Endothelial cell of umbilical vein (primary cell): Measurements from ENCODE around the gene RARA. TPM values are rescaled to one million over a fixed set of nuclear protein-coding genes. Genes with fewer than 3 reads are reported as not detected.

Experiments
- BruUV-seq: library from RNA; stranded (reverse); fragments of 400-500 nt; replicated peaks from 2 replicates; lab custom pipeline; 2021; lab: Mats Ljungman, UMichigan
- CTCF ChIA-PET: fragments of 300-600, 350-600 bp; sonication (Branson Sonifier 250); formaldehyde crosslinking; loops from one replicate; lab custom pipeline; 2021; ENCODE audit warnings: antibody characterized with exemption, inconsistent platforms; lab: Charles Lee
- POLR2A ChIA-PET: fragments of 300-600, 350-600 bp; sonication (Branson Sonifier 250); formaldehyde crosslinking; loops from one replicate; lab custom pipeline; 2021; ENCODE audit warnings: antibody characterized with exemption, inconsistent platforms; lab: Charles Lee
- DNase-seq: peaks from one replicate; pipeline ENCODE4 v3.0.0-alpha.2; 2011; ENCODE audit warnings: low read depth, low spot score
- FAIRE-seq: peaks from 2 replicates; lab custom pipeline; 2011; peaks lifted over from hg19 to GRCh38; lab: Jason Lieb, UNC
- H2AFZ ChIP-seq: 2 replicates; pipeline ENCODE4 v1.6.0; 2012; ENCODE audit warnings: low read depth, low read length, control low read depth, inconsistent platforms
- H3K27ac ChIP-seq: 2 replicates; pipeline ENCODE4 v1.5.1; 2011; ENCODE audit warnings: low read depth, mild to moderate bottlenecking, control low read depth, low read length, moderate library complexity; ENCODE audit not compliant: insufficient read depth
- H3K27me3 ChIP-seq, 2 experiments: 2 replicates each; pipeline versions ENCODE4 v1.6.0 to v1.6.1; 2011; ENCODE audit warnings: low read length in 2 of 2, mixed read lengths in 1 of 2; ENCODE audit not compliant: control insufficient read depth in 2 of 2, insufficient read depth in 2 of 2
- H3K36me3 ChIP-seq, 2 experiments: 2 replicates in 1 of 2; 3 replicates in 1 of 2; pipeline ENCODE4 v1.5.1; 2011; ENCODE audit warnings: low read length in 2 of 2, mild to moderate bottlenecking in 1 of 2, moderate library complexity in 1 of 2; ENCODE audit not compliant: control insufficient read depth in 2 of 2, insufficient read depth in 2 of 2; ENCODE audit errors: extremely low read depth in 1 of 2
- H3K4me1 ChIP-seq: 3 replicates; pipeline ENCODE4 v1.5.1; 2011; ENCODE audit warnings: mild to moderate bottlenecking, low read length; ENCODE audit not compliant: control insufficient read depth, insufficient read depth; ENCODE audit errors: extremely low read depth
- H3K4me2 ChIP-seq: 2 replicates; pipeline ENCODE4 v1.6.1; 2011; ENCODE audit warnings: low read length, control low read depth, mixed read lengths; ENCODE audit not compliant: insufficient read depth
- H3K4me3 ChIP-seq, 3 experiments: fragments of 200-600 bp in 1 of 3; sonication (generic), shearing (Covaris generic) in 1 of 3; replicated peaks in 1 of 3; 2 replicates each; pipeline ENCODE4 v1.5.1; 2011 to 2016; ENCODE audit warnings: control low read depth in 3 of 3, low read length in 3 of 3, mild to moderate bottlenecking in 2 of 3, inconsistent platforms in 1 of 3, low read depth in 1 of 3, moderate library complexity in 1 of 3; ENCODE audit not compliant: insufficient read depth in 1 of 3
- H3K79me2 ChIP-seq: 2 replicates; pipeline ENCODE4 v1.6.0; 2012; ENCODE audit warnings: low read length, inconsistent platforms; ENCODE audit not compliant: control insufficient read depth, insufficient read depth
- H3K9ac ChIP-seq: replicated peaks from 2 replicates; pipeline ENCODE3; 2011; ENCODE audit warnings: low read length, control low read depth; ENCODE audit not compliant: insufficient read depth; ENCODE audit errors: extremely low read depth
- H3K9me1 ChIP-seq: replicated peaks from 3 replicates; pipeline ENCODE4 v1.6.0; 2011; ENCODE audit warnings: mild to moderate bottlenecking, low read length; ENCODE audit not compliant: control insufficient read depth, insufficient read depth; ENCODE audit errors: extremely low read depth
- H3K9me3 ChIP-seq: replicated peaks from 2 replicates; pipeline ENCODE4 v1.5.1; 2012; ENCODE audit warnings: low read length, inconsistent platforms; ENCODE audit not compliant: control insufficient read depth, insufficient read depth
- H4K20me1 ChIP-seq: replicated peaks from 2 replicates; pipeline ENCODE3; 2011; ENCODE audit warnings: mild to moderate bottlenecking, low read length; ENCODE audit not compliant: control insufficient read depth, insufficient read depth; ENCODE audit errors: extremely low read depth
- CTCF ChIP-seq, 2 donors: IDR thresholded peaks; 1 replicate in 1 of 2; 2 replicates in 1 of 2; pipeline ENCODE4 v1.5.1; 2011; ENCODE audit warnings: low read length in 2 of 2, mild to moderate bottlenecking in 2 of 2, moderate library complexity in 2 of 2, control low read depth in 1 of 2, inconsistent platforms in 1 of 2, low read depth in 1 of 2; ENCODE audit not compliant: insufficient read depth in 1 of 2; ENCODE audit errors: extremely low read depth in 1 of 2
- EZH2 ChIP-seq: IDR thresholded peaks from 2 replicates; pipeline ENCODE4 v1.6.1; 2012; ENCODE audit warnings: borderline replicate concordance, low read depth, mild to moderate bottlenecking, moderate library complexity, low read length, inconsistent platforms; ENCODE audit not compliant: severe bottlenecking
- FOS ChIP-seq: IDR thresholded peaks from 2 replicates; pipeline ENCODE4 v1.6.1; 2011; ENCODE audit warnings: mild to moderate bottlenecking, low read length, moderate library complexity, borderline replicate concordance; ENCODE audit not compliant: insufficient read depth
- JUN ChIP-seq: IDR thresholded peaks from 2 replicates; pipeline ENCODE4 v1.6.1; 2011; ENCODE audit warnings: borderline replicate concordance, low read depth; ENCODE audit not compliant: insufficient read length, insufficient read depth
- MYC ChIP-seq: IDR thresholded peaks from one replicate; pipeline ENCODE4 v1.6.1; 2011; ENCODE audit warnings: mild to moderate bottlenecking, low read depth, low read length
- POLR2AphosphoS5 ChIP-seq: IDR thresholded peaks from 2 replicates; pipeline ENCODE4 v1.6.1; 2012; ENCODE audit warnings: low read depth, mild to moderate bottlenecking, control low read depth, low read length, moderate library complexity; ENCODE audit not compliant: insufficient read depth
- dilution Hi-C: fragments of 300-500 bp; cut with MboI; formaldehyde crosslinking; loops from one replicate; pipeline ENCODE4 v1.15.0; 2019; ENCODE audit warnings: low sequenced_read_pairs; ENCODE audit not compliant: extremely low pct_ligation_motif_present
- intact Hi-C: fragments of 100-400 bp; cut with micrococcal nuclease; formaldehyde crosslinking; loops from one replicate; pipeline ENCODE4 v1.10.0; 2022
- polyA plus RNA-seq, 4 experiments: library from polyadenylated mRNA; depleted of rRNA in 3 of 4; stranded (reverse) in 3 of 4; unstranded in 1 of 4; fragments of >200 nt; gene quantifications; 2 replicates each; pipeline versions ENCODE4 v1.2.1 to v1.2.3, GENCODE V29; 2011 to 2012; ENCODE audit warnings: missing spikeins in 1 of 4
- total RNA-seq: library from RNA; stranded (reverse); gene quantifications from 2 replicates; pipeline ENCODE4 v1.2.3, GENCODE V29; 2021

RARA gene
- total and polyA plus RNA-seq, 2 donors (not counting 3 experiments of a cell fraction or from before 2014, with no cell fraction given), result 11.9 to 37.8 TPM

- H3K4me1 ChIP-seq, result peaks cover 61% of the 10 kb centered on the region
- H3K4me2 ChIP-seq, result no peak overlapping the region
- FAIRE-seq (peak; percentile 100), DNase-seq (peak; percentile 93)
- intact Hi-C loops (loop anchor here (1.0 kb wide), 3 partner anchors 8 to 41 kb away; no protein-coding TSS in a partner anchor), dilution Hi-C loops (no loop called here)
- no peak overlapping the region for H3K9ac ChIP-seq
- no peaks in the 10 kb centered on the region for H4K20me1 ChIP-seq
- H2AFZ ChIP-seq, result no peak overlapping the region
- no peak overlapping the region for H3K4me3 ChIP-seq
- peaks cover 14% of the 10 kb centered on the region for H3K79me2 ChIP-seq
- ChIA-PET POLR2A (interaction anchor here (0.7 kb wide), 1 partner anchor 17 kb away, joined by 3 read pairs; no protein-coding TSS in a partner anchor), CTCF (interaction anchor here (0.8 to 6.9 kb wide), 4 partner anchors 10 to 96 kb away, joined by 4 to 109 read pairs (median 80); no protein-coding TSS in a partner anchor)
- H3K9me3 ChIP-seq, result no peaks in the 10 kb centered on the region
- H3K36me3 ChIP-seq, result no peaks in the 10 kb centered on the region
- H3K27ac ChIP-seq, result peak overlapping the region; percentile 22
- no peaks in the 10 kb centered on the region for H3K27me3 ChIP-seq
- H3K9me1 ChIP-seq, result no peaks in the 10 kb centered on the region
- TF ChIP-seq JUN (peak; percentile 99), POLR2AphosphoS5 (peak; percentile 98), EZH2 (no peak), CTCF (IDR thresholded peaks at IDR 0.05; ENCODE audit: extremely low read depth in 1 of 2, insufficient read depth in 1 of 2, low read depth in 1 of 2, low read length in 2 of 2) (no peak), MYC (peak; percentile 91), FOS (peak; percentile 99)
- BruUV-seq, result no TSS peak
Observed at GRCh38 chr17:40314584-40314956, 5.6 kb downstream of the RARA start.
